ENCODE measurements around the gene ZC3H12C. TPM values are rescaled to one million over a fixed set of nuclear protein-coding genes. Genes with fewer than 3 reads are reported as not detected.

The ZC3H12C gene
- total and polyA plus RNA-seq, 9 donors: 2.5 to 21.0 (median 16.2) TPM

- Histone ChIP-seq H3K4me3 (no peak overlapping the region), H3K36me3 (no peaks in the 10 kb centered on the region), H3K9me3 (no peaks in the 10 kb centered on the region), H3K27me3 (no peaks in the 10 kb centered on the region), H3K4me1 (ENCODE audit: insufficient read depth) (peaks cover 3% of the 10 kb centered on the region), H3K27ac (no peak overlapping the region)
- intact Hi-C loops (cut with DNase I): no loop called here
- DNase-seq: no peak
- 79 to 97% (median 94%) methylated on average over 6 of the region's 6 CpGs for WGBS, 3 donors
- TF ChIP-seq CTCF (IDR thresholded peaks at IDR 0.05) (no peak), EP300 (IDR thresholded peaks at IDR 0.05) (no peak), POLR2A (IDR thresholded peaks at IDR 0.05) (no peak)
These were observed 38.4 kb downstream of the ZC3H12C start for GRCh38 chr11:110131386-110132123.

- Histone ChIP-seq H3K27ac (no peak overlapping the region), H3K4me1 (ENCODE audit: insufficient read depth) (peaks cover 3% of the 10 kb centered on the region), H3K4me3 (no peak overlapping the region), H3K36me3 (no peaks in the 10 kb centered on the region), H3K27me3 (no peaks in the 10 kb centered on the region), H3K9me3 (no peaks in the 10 kb centered on the region)
- intact Hi-C loops (cut with DNase I): no loop called here
- TF ChIP-seq POLR2A (IDR thresholded peaks at IDR 0.05): no peak
- TF ChIP-seq CTCF (IDR thresholded peaks at IDR 0.05): no peak
- TF ChIP-seq EP300 (IDR thresholded peaks at IDR 0.05): no peak
- 93 to 94% (median 93%) methylated on average over 2 of the region's 2 CpGs for WGBS, 3 donors
- no peak for DNase-seq
These were observed 40.0 kb downstream of the ZC3H12C start for GRCh38 chr11:110133160-110133559.

- Histone ChIP-seq H3K27ac (no peak overlapping the region), H3K27me3 (no peaks in the 10 kb centered on the region), H3K4me1 (ENCODE audit: insufficient read depth) (peaks cover 3% of the 10 kb centered on the region), H3K4me3 (no peak overlapping the region), H3K9me3 (no peaks in the 10 kb centered on the region), H3K36me3 (no peaks in the 10 kb centered on the region)
- DNase-seq: no peak
- intact Hi-C loops (cut with DNase I): no loop called here
- TF ChIP-seq CTCF (IDR thresholded peaks at IDR 0.05) (no peak), EP300 (IDR thresholded peaks at IDR 0.05) (no peak), POLR2A (IDR thresholded peaks at IDR 0.05) (no peak)
- 91 to 96% (median 92%) methylated on average over 6 of the region's 6 CpGs for WGBS, 3 donors
These were observed 40.9 kb downstream of the ZC3H12C start for GRCh38 chr11:110134110-110134509.

GRCh38 chr11:110141812-110142211, 48.6 kb downstream of the ZC3H12C start:
- DNase-seq: no peak
- H3K36me3 ChIP-seq: no peaks in the 10 kb centered on the region
- no peaks in the 10 kb centered on the region for H3K4me1 ChIP-seq (ENCODE audit: insufficient read depth)
- H3K4me3 ChIP-seq: no peak overlapping the region
- no peak overlapping the region for H3K27ac ChIP-seq
- intact Hi-C loops (cut with DNase I): no loop called here
- H3K9me3 ChIP-seq: no peaks in the 10 kb centered on the region
- no peak for TF ChIP-seq EP300 (IDR thresholded peaks at IDR 0.05)
- no peaks in the 10 kb centered on the region for H3K27me3 ChIP-seq

- Histone ChIP-seq H3K27ac (no peak overlapping the region), H3K4me3 (no peak overlapping the region), H3K27me3 (no peaks in the 10 kb centered on the region), H3K36me3 (no peaks in the 10 kb centered on the region), H3K4me1 (ENCODE audit: insufficient read depth) (peaks cover 4% of the 10 kb centered on the region), H3K9me3 (no peaks in the 10 kb centered on the region)
- TF ChIP-seq POLR2A (IDR thresholded peaks at IDR 0.05): no peak
- TF ChIP-seq EP300 (IDR thresholded peaks at IDR 0.05): no peak
- TF ChIP-seq CTCF (IDR thresholded peaks at IDR 0.05): no peak
- DNase-seq: no peak
- intact Hi-C loops (cut with DNase I): no loop called here
- WGBS, 3 donors: 44 to 54% (median 49%) methylated on average over 3 of the region's 3 CpGs
These were observed 54.9 kb downstream of the ZC3H12C start for GRCh38 chr11:110147962-110148709.

Data from ovary (tissue), 9 donors.